BLaER1 treated with 17β-estradiol and CSF1 and Interleukin-3, amounts not matched to agents 10 nM and 100 nM (cell line): ENCODE measurements around the gene CFAP157.
"Not testable (repeated sequence)": the region's sequence is repeated elsewhere in the genome, so short reads cannot be mapped to it uniquely, and the experiment has no call there.

Experiments
- H3K27ac ChIP-seq, 11 experiments: shearing (Covaris generic); formaldehyde crosslinking; 2 replicates each; pipeline ENCODE4 v1.8.1; 2022
- H3K27me3 ChIP-seq, 11 experiments: shearing (Covaris generic); formaldehyde crosslinking; 2 replicates each; pipeline ENCODE4 v1.8.1; 2022
- H3K36me3 ChIP-seq, 11 experiments: shearing (Covaris generic); formaldehyde crosslinking; 2 replicates each; pipeline ENCODE4 v1.8.1; 2022
- H3K4me1 ChIP-seq, 10 experiments: shearing (Covaris generic); formaldehyde crosslinking; 2 replicates each; pipeline ENCODE4 v1.8.1; 2022
- H3K4me2 ChIP-seq, 11 experiments: shearing (Covaris generic); formaldehyde crosslinking; 2 replicates each; pipeline ENCODE4 v1.8.1; 2022
- H3K4me3 ChIP-seq, 10 experiments: shearing (Covaris generic); formaldehyde crosslinking; 2 replicates each; pipeline ENCODE4 v1.8.1; 2022
- H3K9ac ChIP-seq, 11 experiments: shearing (Covaris generic); formaldehyde crosslinking; 2 replicates each; pipeline ENCODE4 v1.8.1; 2022
- H3K9me3 ChIP-seq, 11 experiments: shearing (Covaris generic); formaldehyde crosslinking; replicated peaks in 1 of 11; 2 replicates each; pipeline ENCODE4 v1.8.1; 2022
- H4K20me1 ChIP-seq, 11 experiments: shearing (Covaris generic); formaldehyde crosslinking; 2 replicates each; pipeline ENCODE4 v1.8.1; 2022
- Cebpa-rat ChIP-seq, 11 experiments: shearing (Covaris generic); IDR thresholded peaks; 2 replicates each; pipeline ENCODE4 v1.8.1; 2022

The CFAP157 gene

GRCh38 chr9:127751269-127752054 lies 44.7 kb downstream of the CFAP157 start:
- peaks cover 65 to 95% (median 90%) of the 10 kb centered on the region in 11 experiments for H3K36me3 ChIP-seq
- H3K9me3 ChIP-seq = no peaks in the 10 kb centered on the region
- no peaks in the 10 kb centered on the region for H3K27me3 ChIP-seq
- H3K4me2 ChIP-seq = no peak overlapping the region
- TF ChIP-seq Cebpa-rat (IDR thresholded peaks at IDR 0.05) = no peak
- H3K27ac ChIP-seq = no peak overlapping the region
- H3K4me1 ChIP-seq = peaks cover 0 to 7% (median 0%) of the 10 kb centered on the region in 10 experiments; a peak in 1 of 20 replicates
- no peak overlapping the region for H3K4me3 ChIP-seq
- peaks cover 16 to 88% (median 48%) of the 10 kb centered on the region in 11 experiments; a peak in 18 of 22 replicates for H4K20me1 ChIP-seq
- H3K9ac ChIP-seq = no peak overlapping the region

DNA sequence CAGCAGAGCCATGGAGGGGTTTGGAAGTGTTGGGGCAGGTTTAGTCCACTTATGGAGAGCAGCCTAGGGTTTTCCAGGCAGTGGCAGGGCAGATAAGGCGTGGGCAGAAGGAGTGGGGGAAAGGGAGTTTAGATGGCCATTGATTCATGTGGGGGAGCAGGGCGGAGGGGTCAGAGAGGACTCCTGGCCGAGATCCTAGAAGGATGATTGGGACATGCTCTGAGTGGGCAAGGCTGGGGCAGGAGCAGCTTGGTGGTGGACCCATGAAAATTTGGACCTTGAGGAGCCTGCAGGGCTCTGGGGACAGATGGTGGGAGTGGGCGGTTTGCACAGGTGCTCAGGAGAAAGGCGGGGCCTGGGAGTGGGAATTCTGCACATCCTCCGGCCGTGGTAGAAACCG lies 46.4 kb downstream of the CFAP157 start:
- H3K27ac ChIP-seq = no peak overlapping the region
- no peaks in the 10 kb centered on the region for H3K9me3 ChIP-seq
- no peak overlapping the region for H3K4me3 ChIP-seq
- H3K27me3 ChIP-seq = no peaks in the 10 kb centered on the region
- H3K36me3 ChIP-seq = peaks cover 53 to 93% (median 79%) of the 10 kb centered on the region in 11 experiments
- no peak for TF ChIP-seq Cebpa-rat (IDR thresholded peaks at IDR 0.05)
- no peak overlapping the region for H3K9ac ChIP-seq
- H4K20me1 ChIP-seq = peaks cover 16 to 79% (median 43%) of the 10 kb centered on the region in 11 experiments; a peak in 18 of 22 replicates
- H3K4me1 ChIP-seq = peaks cover 0 to 7% (median 0%) of the 10 kb centered on the region in 10 experiments; a peak in 1 of 20 replicates
- no peak overlapping the region for H3K4me2 ChIP-seq

- Histone ChIP-seq H3K9ac (no peak overlapping the region), H3K4me3 (no peak overlapping the region), H3K36me3 (peaks cover 52 to 93% (median 79%) of the 10 kb centered on the region in 11 experiments), H3K9me3 (no peaks in the 10 kb centered on the region), H3K27ac (no peak overlapping the region), H4K20me1 (peaks cover 16 to 74% (median 43%) of the 10 kb centered on the region in 11 experiments; a peak in 18 of 22 replicates), H3K27me3 (no peaks in the 10 kb centered on the region), H3K4me2 (no peak overlapping the region), H3K4me1 (peaks cover 0 to 7% (median 0%) of the 10 kb centered on the region in 10 experiments; a peak in 1 of 20 replicates)
- TF ChIP-seq Cebpa-rat (IDR thresholded peaks at IDR 0.05) = no peak
Observed at GRCh38 chr9:127753622-127754021, 46.8 kb downstream of the CFAP157 start.

- Histone ChIP-seq H4K20me1 (peaks cover 16 to 73% (median 41%) of the 10 kb centered on the region in 11 experiments; a peak in 18 of 22 replicates), H3K4me2 (no peak overlapping the region), H3K9ac (no peak overlapping the region), H3K4me3 (no peak overlapping the region), H3K27me3 (no peaks in the 10 kb centered on the region), H3K27ac (no peak overlapping the region), H3K4me1 (peaks cover 0 to 7% (median 0%) of the 10 kb centered on the region in 10 experiments; a peak in 1 of 20 replicates), H3K9me3 (no peaks in the 10 kb centered on the region), H3K36me3 (peaks cover 52 to 93% (median 79%) of the 10 kb centered on the region in 11 experiments)
- TF ChIP-seq Cebpa-rat (IDR thresholded peaks at IDR 0.05) = no peak
Observed at GRCh38 chr9:127754099-127755060, 47.6 kb downstream of the CFAP157 start.

GRCh38 chr9:127755061-127756060 lies 48.6 kb downstream of the CFAP157 start:
- no peak for TF ChIP-seq Cebpa-rat (IDR thresholded peaks at IDR 0.05)
- no peak overlapping the region for H3K9ac ChIP-seq
- H3K4me2 ChIP-seq = no peak overlapping the region
- peaks cover 48 to 93% (median 78%) of the 10 kb centered on the region in 11 experiments for H3K36me3 ChIP-seq
- H3K4me3 ChIP-seq = no peak overlapping the region
- no peak overlapping the region for H3K27ac ChIP-seq
- peaks cover 0 to 7% (median 0%) of the 10 kb centered on the region in 10 experiments; a peak in 1 of 20 replicates for H3K4me1 ChIP-seq
- no peaks in the 10 kb centered on the region for H3K9me3 ChIP-seq
- no peaks in the 10 kb centered on the region for H3K27me3 ChIP-seq
- H4K20me1 ChIP-seq = peaks cover 16 to 67% (median 39%) of the 10 kb centered on the region in 11 experiments; a peak in 18 of 22 replicates

- Histone ChIP-seq H3K9me3 (no peaks in the 10 kb centered on the region), H3K4me2 (no peak overlapping the region), H3K4me1 (peaks cover 0 to 8% (median 2%) of the 10 kb centered on the region in 10 experiments; a peak in 8 of 20 replicates), H3K27me3 (no peaks in the 10 kb centered on the region), H3K4me3 (no peak overlapping the region), H3K36me3 (peaks cover 47 to 93% (median 78%) of the 10 kb centered on the region in 11 experiments), H3K27ac (no peak overlapping the region), H3K9ac (no peak overlapping the region), H4K20me1 (peaks cover 14 to 60% (median 30%) of the 10 kb centered on the region in 11 experiments; a peak in 18 of 22 replicates)
- no peak for TF ChIP-seq Cebpa-rat (IDR thresholded peaks at IDR 0.05)
Observed at GRCh38 chr9:127756233-127756632, 49.4 kb downstream of the CFAP157 start.

DNA sequence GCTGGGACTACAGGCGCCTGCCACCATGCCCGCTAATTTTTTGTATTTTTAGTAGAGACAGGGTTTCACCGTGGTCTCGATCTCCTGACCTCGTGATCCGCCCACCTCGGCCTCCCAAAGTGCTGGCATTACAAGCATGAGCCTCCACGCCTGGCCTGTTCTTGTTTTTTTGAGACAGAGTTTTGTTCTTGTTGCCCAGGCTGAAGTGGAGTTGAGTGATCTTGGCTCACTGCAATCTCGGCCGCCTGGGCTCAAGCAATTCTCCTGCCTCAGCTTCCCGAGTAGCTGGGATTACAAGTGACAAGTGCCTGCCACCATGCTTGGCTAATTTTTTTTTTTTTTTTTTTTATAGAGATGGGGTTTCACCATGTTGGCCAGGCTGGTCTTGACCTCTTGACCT lies 50.0 kb downstream of the CFAP157 start:
- H3K36me3 ChIP-seq = peaks cover 47 to 93% (median 78%) of the 10 kb centered on the region in 11 experiments
- not testable (repeated sequence) for H3K27me3 ChIP-seq, H3K4me2 ChIP-seq

DNA sequence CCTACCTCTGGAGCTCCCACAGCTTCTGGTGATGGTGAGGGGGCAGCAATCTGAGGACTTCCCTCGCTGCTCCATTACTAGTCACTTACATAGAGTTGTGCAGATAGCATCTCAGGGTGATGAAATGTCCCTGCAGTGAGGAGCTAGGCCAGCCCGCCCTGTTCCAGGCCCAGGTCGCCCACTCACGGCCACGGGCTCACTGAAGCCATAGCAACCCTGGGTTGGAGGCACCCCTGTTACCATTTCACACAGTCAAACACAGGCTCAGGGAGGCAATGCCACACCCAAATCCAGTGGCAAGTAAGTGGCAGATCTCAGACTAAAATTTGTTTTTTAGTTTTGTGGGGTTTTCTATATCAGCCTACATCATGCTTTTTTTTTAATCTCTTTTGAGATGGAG lies 52.1 kb downstream of the CFAP157 start:
- peaks cover 0 to 60% (median 8%) of the 10 kb centered on the region in 11 experiments; a peak in 13 of 22 replicates for H4K20me1 ChIP-seq
- peaks cover 41 to 81% (median 67%) of the 10 kb centered on the region in 11 experiments for H3K36me3 ChIP-seq
- no peak overlapping the region; a peak in 1 of 22 replicates for H3K27ac ChIP-seq
- H3K4me3 ChIP-seq = no peak overlapping the region
- no peak overlapping the region; a peak in 1 of 22 replicates for H3K9ac ChIP-seq
- peaks cover 17 to 33% (median 28%) of the 10 kb centered on the region in 10 experiments; a peak in 19 of 20 replicates for H3K4me1 ChIP-seq
- H3K9me3 ChIP-seq = no peaks in the 10 kb centered on the region
- H3K27me3 ChIP-seq = no peaks in the 10 kb centered on the region
- TF ChIP-seq Cebpa-rat (IDR thresholded peaks at IDR 0.05) = no peak
- no peak overlapping the region for H3K4me2 ChIP-seq

More for the DNA sequence above, 50.0 kb downstream of the CFAP157 start:
- peaks cover 0 to 13% (median 7%) of the 10 kb centered on the region in 10 experiments; a peak in 14 of 20 replicates for H3K4me1 ChIP-seq
- H3K27ac ChIP-seq, H3K9ac ChIP-seq, H3K9me3 ChIP-seq, H3K4me3 ChIP-seq: not testable (repeated sequence)
- peaks cover 9 to 60% (median 27%) of the 10 kb centered on the region in 11 experiments; a peak in 18 of 22 replicates for H4K20me1 ChIP-seq
